GM12801 (cell line): ENCODE results near the gene CFD.

Experiments
- TF ChIP-seq, protein P1 (sequence below): IDR thresholded peaks from one replicate; pipeline ENCODE4 v1.5.1; 2011; ENCODE audit warnings: control low read depth; ENCODE audit not compliant: insufficient read length; ENCODE audit errors: extremely low read depth

CFD gene

DNA sequence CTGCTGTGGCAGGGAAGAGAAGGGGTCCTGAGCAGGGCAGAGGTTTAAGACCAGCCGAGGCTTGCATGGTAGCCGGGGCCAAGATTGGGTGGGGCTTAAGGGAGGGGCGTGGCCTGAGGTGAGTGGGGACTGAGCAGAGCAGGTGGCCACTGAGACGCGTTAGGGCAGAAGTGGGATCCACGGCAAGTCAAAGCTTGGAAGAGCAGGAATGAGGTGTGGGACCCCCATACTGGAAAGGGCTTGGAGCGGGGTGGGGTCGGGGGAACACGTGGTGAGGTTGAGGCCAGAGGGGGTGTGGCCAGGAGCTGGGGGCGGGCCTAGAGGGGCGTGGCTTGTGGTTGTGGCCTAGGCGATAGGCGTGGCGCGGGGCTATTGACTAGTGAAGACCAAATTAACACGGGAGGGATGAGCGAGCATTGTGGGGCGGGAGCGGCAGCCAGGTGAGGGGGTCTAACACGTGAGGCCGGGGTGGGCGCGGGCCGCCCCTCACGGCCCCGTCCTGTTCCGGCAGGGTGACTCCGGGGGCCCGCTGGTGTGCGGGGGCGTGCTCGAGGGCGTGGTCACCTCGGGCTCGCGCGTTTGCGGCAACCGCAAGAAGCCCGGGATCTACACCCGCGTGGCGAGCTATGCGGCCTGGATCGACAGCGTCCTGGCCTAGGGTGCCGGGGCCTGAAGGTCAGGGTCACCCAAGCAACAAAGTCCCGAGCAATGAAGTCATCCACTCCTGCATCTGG, 3.3 kb downstream of the CFD start:
- TF ChIP-seq, protein P1, sequence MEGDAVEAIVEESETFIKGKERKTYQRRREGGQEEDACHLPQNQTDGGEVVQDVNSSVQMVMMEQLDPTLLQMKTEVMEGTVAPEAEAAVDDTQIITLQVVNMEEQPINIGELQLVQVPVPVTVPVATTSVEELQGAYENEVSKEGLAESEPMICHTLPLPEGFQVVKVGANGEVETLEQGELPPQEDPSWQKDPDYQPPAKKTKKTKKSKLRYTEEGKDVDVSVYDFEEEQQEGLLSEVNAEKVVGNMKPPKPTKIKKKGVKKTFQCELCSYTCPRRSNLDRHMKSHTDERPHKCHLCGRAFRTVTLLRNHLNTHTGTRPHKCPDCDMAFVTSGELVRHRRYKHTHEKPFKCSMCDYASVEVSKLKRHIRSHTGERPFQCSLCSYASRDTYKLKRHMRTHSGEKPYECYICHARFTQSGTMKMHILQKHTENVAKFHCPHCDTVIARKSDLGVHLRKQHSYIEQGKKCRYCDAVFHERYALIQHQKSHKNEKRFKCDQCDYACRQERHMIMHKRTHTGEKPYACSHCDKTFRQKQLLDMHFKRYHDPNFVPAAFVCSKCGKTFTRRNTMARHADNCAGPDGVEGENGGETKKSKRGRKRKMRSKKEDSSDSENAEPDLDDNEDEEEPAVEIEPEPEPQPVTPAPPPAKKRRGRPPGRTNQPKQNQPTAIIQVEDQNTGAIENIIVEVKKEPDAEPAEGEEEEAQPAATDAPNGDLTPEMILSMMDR = no peak

DNA sequence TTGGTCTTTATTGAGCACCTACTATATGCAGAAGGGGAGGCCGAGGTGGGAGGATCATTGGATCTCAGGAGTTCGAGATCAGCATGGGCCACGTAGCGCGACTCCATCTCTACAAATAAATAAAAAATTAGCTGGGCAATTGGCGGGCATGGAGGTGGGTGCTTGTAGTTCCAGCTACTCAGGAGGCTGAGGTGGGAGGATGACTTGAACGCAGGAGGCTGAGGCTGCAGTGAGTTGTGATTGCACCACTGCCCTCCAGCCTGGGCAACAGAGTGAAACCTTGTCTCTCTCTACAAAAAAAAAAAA, 3.8 kb downstream of the CFD start:
- TF ChIP-seq, protein P1 = no peak

DNA sequence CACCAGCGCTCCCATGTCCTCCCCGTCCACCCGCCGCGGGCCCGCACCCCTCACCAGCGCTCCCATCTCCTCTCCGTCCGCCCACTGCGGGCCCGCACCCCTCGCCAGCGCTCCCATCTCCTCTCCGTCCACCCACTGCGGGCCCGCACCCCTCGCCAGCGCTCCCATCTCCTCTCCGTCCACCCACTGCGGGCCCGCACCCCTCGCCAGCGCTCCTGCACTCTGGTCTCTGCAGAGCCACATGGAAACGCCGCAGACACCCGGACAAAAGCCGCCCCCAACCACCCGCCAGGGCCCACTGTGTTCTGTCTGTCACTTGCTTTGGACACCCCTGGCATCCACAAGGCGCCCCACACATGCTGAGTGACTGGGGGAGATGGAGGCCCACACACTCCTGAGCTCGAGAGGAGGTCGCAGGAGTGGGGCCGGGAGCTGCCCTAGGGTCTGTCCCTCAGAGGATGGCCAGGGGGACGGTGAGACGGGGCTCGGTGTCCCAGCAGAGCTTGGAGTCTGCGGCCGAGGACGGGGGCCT, 7.4 kb downstream of the CFD start:
- TF ChIP-seq, protein P1 = no peak

DNA sequence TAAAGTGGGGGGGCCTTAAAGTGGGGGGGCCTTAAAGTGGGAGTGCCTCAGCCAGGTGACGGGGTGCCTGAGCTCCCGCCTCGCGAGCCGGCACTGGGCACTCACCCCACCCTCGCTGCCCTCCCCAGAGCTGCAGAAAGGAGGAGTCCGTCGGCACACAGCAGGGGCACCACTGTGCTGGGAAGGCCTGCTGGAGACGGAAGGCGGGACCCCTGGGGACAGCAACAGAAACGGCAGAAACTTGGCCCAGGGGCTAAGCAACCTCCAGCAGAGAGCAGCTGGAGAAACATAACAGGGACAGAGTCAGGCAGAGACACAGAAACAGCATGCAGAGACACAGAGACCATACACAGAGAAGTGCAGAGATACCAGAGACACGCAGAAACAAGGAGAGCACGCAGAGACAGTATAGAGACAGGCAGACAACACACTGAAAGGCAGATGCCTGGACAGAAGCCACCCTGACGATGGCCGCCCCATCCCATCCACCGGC, 7.9 kb downstream of the CFD start:
- TF ChIP-seq, protein P1 = no peak

DNA sequence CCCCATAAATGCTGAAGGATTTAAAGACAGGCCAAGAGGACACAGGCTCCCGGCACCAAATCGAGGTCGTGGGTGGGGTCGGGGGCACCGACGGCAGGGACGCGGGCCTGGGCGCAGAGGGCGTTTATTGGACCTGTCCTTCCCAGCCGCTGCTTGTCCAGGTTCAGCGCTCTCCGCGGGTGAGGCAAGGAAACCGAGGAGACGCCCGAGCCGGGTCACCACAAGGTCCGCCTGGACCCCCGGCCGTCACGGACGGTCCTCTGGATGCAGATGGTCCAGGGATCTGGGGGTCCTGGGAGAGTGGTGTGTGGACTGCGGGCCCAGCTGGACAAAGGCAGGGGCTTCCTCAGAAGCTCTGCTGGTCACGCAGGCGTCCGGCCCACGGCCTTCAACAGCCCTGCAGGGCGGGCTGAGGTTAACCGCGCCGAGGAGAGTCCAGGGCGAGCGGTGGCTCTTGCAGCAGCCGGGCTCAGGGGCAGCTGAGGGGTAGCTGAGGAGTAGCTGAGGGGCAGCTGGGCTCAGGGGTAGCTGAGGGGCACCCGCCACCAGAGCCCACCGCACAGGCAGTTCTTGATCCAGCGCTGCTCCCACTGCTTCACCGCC, 8.5 kb downstream of the CFD start:
- TF ChIP-seq, protein P1 = no peak

DNA sequence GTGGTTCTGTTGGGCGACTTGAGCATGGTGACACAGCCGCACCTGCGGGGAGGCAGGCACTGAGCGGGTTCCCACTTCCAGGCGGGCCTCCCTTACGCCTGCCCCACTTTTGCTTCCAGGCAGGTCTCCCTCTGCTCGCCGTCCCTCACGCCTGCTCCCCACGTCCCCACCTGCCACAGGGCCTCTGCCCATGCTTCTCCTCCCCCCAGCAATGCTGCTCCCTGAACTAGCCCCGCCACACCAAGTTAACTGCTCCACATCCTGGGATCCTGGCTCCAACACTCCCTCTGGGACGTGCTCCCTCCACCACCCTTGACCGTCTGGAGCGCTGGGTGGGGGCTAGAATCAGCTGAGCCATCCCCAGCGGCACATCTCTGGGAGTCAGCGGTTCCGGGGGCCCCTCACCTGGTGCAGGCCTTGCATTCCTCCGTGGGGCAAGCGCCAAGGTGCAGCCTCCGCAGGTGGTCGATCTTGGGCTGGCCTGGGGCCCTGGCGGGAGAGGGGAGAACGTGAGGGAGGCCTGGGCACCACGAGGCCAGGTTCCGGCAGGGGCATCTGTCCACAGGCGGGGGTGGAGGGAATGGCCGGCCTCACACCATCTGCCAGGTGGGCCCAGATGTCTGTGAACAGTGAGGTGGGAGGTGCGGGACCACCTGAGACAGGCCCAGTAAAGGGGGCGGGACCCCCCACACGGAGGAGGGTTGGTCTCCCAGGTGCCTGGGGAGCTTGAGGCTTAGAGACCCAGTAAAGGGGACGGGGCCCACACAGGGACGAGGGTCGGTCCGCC, 9.2 kb downstream of the CFD start:
- TF ChIP-seq, protein P1 = no peak
